Choroid plexus epithelial cell (primary cell): ENCODE measurements around the gene TWIST2.

Experiments used
- DNase-seq: peaks from one replicate; pipeline ENCODE4 v3.0.0-alpha.2; 2010; ENCODE audit warnings: low read depth
- H3K4me3 ChIP-seq: 2 replicates; pipeline ENCODE4 v1.5.1; 2011; ENCODE audit warnings: low read depth, mild to moderate bottlenecking, control low read depth, low read length, moderate library complexity
- TF ChIP-seq, protein P1 (sequence below): conservative IDR thresholded peaks from 2 replicates; pipeline ENCODE4 v1.5.1; 2011; ENCODE audit warnings: low read depth, mild to moderate bottlenecking, control low read depth, inconsistent platforms, low read length, moderate library complexity

Gene TWIST2

DNA sequence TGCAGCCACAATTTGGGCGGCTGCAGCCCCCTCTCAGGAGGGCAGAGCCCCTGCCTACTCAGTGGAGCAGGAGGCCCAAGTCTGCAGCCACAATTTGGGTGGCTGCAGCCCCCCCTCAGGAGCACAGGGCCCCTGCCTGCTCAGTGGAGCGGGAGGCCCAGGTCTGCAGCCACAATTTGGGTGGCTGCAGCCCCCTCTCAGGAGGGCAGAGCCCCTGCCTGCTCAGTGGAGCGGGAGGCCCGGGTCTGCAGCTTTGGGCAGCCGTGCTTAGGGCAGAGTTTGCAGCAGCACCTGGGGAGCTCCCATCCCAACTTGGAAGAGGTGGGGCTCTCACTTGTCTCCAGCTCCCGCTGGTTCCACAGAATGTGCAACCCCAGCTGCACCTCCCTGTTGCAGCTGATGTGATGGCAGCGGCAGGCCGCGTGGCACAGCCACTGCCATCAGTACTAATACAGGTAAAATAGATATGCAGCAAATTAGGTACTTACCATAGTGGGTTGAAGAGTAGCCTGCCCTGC, 99.4 kb downstream of the TWIST2 start:
- TF ChIP-seq, protein P1, sequence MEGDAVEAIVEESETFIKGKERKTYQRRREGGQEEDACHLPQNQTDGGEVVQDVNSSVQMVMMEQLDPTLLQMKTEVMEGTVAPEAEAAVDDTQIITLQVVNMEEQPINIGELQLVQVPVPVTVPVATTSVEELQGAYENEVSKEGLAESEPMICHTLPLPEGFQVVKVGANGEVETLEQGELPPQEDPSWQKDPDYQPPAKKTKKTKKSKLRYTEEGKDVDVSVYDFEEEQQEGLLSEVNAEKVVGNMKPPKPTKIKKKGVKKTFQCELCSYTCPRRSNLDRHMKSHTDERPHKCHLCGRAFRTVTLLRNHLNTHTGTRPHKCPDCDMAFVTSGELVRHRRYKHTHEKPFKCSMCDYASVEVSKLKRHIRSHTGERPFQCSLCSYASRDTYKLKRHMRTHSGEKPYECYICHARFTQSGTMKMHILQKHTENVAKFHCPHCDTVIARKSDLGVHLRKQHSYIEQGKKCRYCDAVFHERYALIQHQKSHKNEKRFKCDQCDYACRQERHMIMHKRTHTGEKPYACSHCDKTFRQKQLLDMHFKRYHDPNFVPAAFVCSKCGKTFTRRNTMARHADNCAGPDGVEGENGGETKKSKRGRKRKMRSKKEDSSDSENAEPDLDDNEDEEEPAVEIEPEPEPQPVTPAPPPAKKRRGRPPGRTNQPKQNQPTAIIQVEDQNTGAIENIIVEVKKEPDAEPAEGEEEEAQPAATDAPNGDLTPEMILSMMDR = no peak

DNA sequence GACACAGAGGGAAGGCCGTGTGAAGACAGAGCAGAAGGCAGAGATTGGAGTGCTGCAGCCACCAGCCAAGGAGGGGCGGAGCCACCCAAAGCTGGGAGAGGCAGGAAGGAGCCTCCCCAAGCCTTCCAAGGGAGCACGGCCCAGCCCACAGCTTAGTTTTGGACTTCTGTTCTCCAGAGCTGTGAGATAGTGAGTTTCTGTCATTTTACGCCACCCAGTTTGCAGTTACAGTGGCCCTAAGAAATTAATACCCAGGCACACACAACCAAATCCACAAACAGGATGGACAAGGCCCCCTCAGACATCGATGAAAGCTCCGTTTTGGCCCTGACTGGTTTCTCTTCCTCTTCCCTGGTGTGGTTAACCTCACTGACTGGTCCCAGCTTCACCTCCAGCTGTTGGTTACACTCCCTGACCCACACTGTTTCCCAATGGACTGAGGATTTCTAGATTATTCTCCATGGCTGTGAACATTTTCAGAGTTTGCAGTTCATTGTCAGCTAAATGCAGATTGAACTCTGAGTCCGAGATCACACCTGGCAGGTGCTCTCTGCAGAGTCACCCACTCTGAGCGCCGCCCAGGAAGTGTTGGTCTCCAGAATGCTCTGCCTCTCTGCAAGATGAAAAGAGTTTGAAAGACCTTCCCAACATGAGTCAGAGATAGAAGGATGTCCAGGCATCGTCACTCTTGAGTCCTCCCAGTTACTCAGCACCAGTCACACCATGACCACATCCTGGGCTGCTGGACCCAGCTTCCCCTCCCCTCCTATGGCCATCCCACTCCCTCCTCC, 100.2 kb downstream of the TWIST2 start:
- TF ChIP-seq, protein P1 = no peak
- DNase-seq = peak; percentile 63
- no peak overlapping the region for H3K4me3 ChIP-seq

More for the DNA sequence above, 99.4 kb downstream of the TWIST2 start:
- DNase-seq = no peak
- H3K4me3 ChIP-seq = no peak overlapping the region

DNA sequence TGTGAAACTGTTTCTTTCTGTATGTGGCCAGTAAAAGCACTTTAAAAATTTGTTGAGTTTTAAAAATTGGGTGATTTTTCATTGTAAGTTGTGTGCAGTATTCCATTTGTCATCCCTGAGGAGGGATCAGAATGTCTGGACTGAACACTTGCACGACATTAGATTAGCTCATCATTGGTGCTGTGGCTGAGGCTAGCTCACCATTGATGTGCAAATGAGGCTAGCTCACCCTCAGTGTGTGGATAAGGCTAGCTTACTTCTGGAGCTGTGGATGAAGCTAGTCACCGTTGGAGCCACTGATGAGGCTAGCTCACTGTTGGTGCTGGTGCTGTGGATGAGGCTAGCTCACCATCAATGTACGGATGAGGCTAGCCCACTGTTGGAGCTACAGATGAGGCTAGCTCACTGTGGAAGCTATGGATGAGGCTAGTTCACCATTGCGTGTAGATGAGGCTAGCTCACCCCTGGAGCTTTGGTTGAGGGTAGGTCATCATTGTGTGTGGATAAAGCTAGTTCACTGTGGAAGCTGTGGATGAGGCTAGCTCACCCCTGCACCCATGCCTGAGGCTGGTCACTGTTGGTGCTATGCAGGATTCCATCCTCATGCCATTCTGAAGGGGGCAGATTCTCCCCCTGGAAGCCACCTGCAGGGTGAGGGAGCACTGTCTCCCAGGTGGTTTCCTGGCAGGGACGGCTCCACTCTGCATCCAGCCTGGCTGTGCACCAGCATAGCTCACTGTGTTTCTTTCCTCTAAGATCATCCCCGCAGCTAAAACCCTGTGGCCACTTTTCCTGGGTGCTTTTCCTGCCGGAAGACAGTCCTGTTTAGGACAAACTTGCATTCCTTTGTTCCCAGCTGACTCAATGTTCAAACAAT, 101.1 kb downstream of the TWIST2 start:
- TF ChIP-seq, protein P1 = no peak
- no peak for DNase-seq
- no peak overlapping the region for H3K4me3 ChIP-seq

DNA sequence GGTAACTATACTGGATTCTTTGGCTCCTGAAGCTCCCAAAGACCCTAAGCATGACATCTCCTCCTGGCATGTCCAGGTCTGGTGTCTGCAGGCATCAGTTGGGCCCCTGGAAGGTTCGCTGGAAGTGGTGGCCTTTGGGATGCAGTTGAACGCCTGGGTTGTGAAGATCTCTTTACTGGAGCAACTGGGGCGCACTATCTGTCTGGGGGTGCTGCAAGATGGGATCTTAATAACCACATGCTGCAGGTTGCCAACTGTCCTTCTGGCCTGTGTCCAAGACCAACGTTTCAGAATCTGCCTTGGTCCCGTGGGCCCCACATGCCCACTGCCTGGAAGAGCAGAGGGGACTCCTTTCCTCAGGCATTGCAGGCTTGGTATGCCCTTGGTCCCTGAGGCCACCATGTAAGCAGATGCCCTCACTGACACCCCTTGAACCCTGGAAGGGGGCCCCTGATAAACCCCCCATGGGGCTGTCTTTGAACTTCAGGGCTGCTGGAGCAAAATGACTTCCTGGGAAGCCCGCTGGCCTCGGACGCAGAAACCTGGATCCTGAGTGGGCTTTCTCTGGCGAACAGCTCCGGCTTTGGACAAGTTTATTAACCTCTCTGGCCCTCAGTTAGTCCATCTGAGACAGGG, 101.9 kb downstream of the TWIST2 start:
- TF ChIP-seq, protein P1 = no peak
- no peak overlapping the region for H3K4me3 ChIP-seq
- DNase-seq = no peak

DNA sequence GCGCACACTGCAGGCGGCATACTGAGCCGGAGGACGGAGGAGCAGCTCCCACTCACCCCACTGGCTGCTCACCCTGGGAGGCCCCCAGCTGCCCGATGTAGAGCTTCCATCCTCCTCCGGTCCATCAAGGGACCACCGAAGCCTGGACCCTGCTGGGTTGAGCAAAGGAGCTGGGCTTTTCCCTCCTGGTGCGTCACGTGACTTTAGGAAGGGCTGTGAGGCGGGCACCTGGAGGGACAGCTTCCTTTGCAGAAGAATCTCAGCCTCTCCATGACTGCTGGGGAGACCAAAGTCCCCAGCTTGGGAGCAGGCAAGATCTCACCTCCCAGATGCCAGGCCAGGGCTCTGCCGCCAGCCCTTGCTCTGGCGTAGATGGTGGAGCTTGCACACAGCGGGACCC, 102.7 kb downstream of the TWIST2 start:
- no peak for DNase-seq
- no peak overlapping the region for H3K4me3 ChIP-seq
- TF ChIP-seq, protein P1 = no peak

DNA sequence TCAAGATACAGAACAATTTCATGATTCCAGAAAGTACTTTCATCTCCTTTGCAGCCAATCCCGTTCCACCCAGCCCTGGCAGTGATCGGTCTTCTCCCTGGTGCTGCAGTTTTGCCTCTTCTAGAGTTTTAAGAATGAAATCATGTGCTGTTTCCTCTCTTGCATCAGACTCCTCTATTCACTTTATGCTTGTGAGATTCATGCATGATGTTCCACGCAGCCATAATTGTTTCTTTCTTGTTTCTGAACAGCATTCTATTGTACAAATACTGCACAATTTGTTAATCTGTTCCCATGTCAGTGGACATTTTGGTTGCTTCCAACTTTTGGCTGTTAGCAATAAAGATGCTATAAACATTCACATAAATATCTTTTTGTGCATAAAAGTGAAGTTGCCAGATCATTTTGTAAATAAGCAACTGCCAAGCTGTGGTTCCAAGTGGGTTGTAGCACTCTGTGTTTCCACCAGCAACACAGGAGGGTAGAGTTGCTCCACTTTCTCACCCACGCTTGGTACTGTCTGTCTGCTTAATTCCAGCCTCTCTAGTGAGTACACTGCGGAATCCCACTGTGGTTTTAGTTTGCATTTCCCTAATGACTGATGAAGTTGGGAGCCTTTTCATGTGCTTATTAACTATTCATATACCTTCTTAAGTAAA, 104.5 kb downstream of the TWIST2 start:
- no peak for DNase-seq
- no peak overlapping the region for H3K4me3 ChIP-seq
- TF ChIP-seq, protein P1 = no peak
